Memory B cell (primary cell): Measurements from ENCODE around the gene RMI2.
A peak's percentile ranks its signal among the peaks of the same experiment; 100 is the strongest.

Experiments
- ATAC-seq: fragments of 150-1000 bp; cut with Tn5 transposase; 2 replicates; pipeline ENCODE4 v1.10.0; 2021; ENCODE audit warnings: low read depth, mild to moderate bottlenecking, moderate library complexity
- DNase-seq, 2 donors: peaks; one replicate each; pipeline ENCODE4 v3.0.0; 2022; ENCODE audit warnings: low spot score in 2 of 2
- H3K27ac Mint-ChIP-seq: one replicate; pipeline ENCODE4 v1.8.0; 2022; ENCODE audit warnings: mild to moderate bottlenecking, moderate library complexity, mixed read lengths
- H3K27me3 Mint-ChIP-seq: one replicate; pipeline ENCODE4 v1.8.0; 2022; ENCODE audit warnings: mixed read lengths
- H3K36me3 Mint-ChIP-seq: one replicate; pipeline ENCODE4 v1.8.0; 2022; ENCODE audit warnings: mild to moderate bottlenecking, mixed read lengths
- H3K4me1 Mint-ChIP-seq: one replicate; pipeline ENCODE4 v1.8.0; 2022; ENCODE audit warnings: mixed read lengths
- H3K4me3 Mint-ChIP-seq: one replicate; pipeline ENCODE4 v1.8.0; 2022; ENCODE audit warnings: mild to moderate bottlenecking, moderate library complexity, mixed read lengths
- H3K9me3 Mint-ChIP-seq: one replicate; pipeline ENCODE4 v1.8.0; 2022; ENCODE audit warnings: mixed read lengths

The RMI2 gene

DNA sequence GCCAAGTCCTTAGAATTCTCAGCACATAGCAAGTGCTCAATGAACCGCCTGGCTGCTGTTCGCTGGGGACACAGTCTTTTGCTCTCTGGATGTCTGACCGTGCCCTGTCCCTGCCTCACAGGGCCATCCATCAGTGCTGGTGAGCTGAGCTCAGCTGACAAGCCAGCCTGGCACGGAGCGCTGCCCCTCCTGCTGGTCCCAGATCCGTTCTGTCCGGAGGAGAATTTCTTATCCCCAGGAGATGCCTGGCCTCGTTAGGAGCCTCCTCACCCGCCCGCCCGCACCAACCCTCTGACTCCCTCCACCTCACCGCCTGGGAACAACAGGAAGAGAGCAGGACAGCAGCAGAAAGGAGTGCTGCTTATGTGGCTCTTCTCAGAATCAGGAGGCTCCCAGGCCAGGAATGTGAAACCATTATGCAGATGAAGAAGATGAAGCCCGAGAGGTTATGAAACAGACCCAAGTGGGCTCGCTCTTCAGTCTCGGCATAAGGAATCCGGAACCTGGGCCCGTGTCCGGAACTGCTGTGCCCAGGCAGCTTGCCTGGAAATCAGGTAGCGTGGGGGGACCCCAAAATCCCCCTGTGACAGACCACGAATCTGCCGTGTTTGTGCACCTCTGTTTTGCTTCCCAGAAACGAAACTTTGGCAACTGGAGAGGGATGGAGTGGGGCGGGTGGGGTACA is 28.8 kb upstream of the RMI2 start:
- ATAC-seq = no peak
- H3K36me3 Mint-ChIP-seq = no peaks in the 10 kb centered on the region
- H3K27ac Mint-ChIP-seq = no peak overlapping the region
- H3K9me3 Mint-ChIP-seq = peaks cover 4% of the 10 kb centered on the region
- peaks cover 23% of the 10 kb centered on the region for H3K4me1 Mint-ChIP-seq
- H3K4me3 Mint-ChIP-seq = no peak overlapping the region
- DNase-seq = no peak
- no peaks in the 10 kb centered on the region for H3K27me3 Mint-ChIP-seq

DNA sequence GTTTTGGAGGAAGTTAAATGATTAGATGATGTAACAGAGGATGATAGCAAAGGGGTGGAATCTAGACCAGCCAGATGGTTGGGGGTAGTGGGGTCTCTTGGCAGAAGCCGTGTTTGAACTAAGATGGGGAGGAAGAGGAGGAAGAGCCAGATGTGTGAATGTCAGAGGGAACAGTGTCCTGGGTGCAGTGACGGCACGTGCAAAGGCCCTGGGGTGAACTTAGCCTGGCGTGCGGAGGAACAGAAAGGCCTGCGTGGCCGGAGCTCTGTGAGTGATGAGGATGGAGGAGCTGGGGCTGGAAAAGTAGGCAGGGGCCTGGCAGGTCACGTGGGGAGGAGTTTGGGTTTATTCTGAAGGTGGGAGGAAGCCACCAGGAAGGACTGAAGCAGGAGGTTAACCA is 26.4 kb upstream of the RMI2 start:
- H3K4me1 Mint-ChIP-seq = peaks cover 9% of the 10 kb centered on the region
- DNase-seq (no peak), ATAC-seq (no peak)
- H3K36me3 Mint-ChIP-seq = no peaks in the 10 kb centered on the region
- H3K27me3 Mint-ChIP-seq = no peaks in the 10 kb centered on the region
- no peak overlapping the region for H3K4me3 Mint-ChIP-seq
- no peak overlapping the region for H3K27ac Mint-ChIP-seq
- H3K9me3 Mint-ChIP-seq = peaks cover 4% of the 10 kb centered on the region

DNA sequence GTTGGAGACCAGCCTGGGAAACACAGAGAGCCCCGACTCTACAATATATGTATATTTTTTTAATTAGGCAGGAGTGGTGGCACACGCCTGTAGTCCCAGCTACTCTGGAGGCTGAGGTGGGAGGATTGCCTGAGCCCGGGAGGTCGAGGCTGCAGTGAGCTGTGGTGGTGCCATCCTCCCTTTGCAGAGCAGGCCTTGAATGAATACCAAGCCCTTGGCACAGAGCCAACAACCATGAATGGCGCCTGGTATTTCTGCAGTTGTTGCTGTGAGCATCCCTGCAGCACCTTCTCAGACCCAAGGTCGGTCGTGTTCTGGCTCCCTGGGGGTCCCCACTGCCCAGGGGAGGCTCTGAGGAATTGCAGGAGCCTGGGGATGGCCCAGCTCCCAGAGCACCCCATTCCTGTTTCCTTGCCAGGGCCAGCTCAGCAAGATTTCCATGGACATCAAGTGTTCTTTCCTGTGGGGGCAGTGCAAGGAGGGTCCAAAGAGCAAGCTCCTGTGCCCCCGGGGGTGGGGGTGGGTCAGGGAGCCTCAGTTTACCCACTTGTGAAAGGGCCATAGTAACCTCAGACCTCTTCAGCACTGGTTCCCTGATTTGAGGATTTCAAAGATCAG is 25.6 kb upstream of the RMI2 start:
- H3K36me3 Mint-ChIP-seq = no peaks in the 10 kb centered on the region
- peaks cover 7% of the 10 kb centered on the region for H3K4me1 Mint-ChIP-seq
- ATAC-seq (no peak), DNase-seq (no peak)
- no peak overlapping the region for H3K27ac Mint-ChIP-seq
- no peaks in the 10 kb centered on the region for H3K27me3 Mint-ChIP-seq
- peaks cover 4% of the 10 kb centered on the region for H3K9me3 Mint-ChIP-seq
- H3K4me3 Mint-ChIP-seq = no peak overlapping the region

DNA sequence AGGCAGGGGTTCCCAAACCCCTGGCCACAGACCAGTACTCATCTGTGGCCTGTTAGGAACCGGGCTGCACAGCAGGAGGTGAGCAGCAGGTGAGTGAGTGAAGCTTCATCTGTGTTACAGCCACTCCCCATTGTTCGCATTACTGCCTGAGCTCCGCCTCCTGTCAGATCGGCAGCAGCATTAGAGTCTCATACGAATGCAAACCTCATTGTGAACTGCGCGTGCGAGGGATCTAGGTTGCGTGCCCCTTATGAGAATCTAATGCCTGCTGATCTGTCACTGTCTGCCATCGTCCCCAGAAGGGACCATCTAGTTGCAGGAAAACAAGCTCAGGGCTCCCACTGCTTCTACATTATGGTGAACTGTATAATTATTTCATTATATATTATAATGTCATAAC is 25.1 kb upstream of the RMI2 start:
- no peak for DNase-seq
- H3K4me3 Mint-ChIP-seq = no peak overlapping the region
- H3K27me3 Mint-ChIP-seq = no peaks in the 10 kb centered on the region
- no peaks in the 10 kb centered on the region for H3K36me3 Mint-ChIP-seq
- no peak overlapping the region for H3K27ac Mint-ChIP-seq
- H3K4me1 Mint-ChIP-seq = peaks cover 12% of the 10 kb centered on the region
- H3K9me3 Mint-ChIP-seq = peaks cover 4% of the 10 kb centered on the region
- ATAC-seq = no peak

DNA sequence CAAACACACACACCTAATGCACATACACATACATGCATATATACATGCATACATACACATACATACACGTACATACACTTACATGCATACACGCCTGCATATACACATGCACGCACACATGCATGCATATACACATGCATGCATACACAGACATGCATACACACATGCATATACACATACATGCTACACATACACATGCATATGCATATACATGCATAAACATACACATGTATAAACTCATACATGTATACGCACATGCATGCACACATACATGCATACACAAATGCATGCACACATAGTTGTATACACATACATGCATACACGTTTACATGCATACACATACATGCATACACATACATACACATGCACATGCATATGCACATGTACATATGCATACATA is 23.6 kb upstream of the RMI2 start:
- Mint-ChIP-seq H3K27me3 (no peaks in the 10 kb centered on the region), H3K9me3 (peaks cover 4% of the 10 kb centered on the region), H3K4me1 (peaks cover 19% of the 10 kb centered on the region), H3K27ac (no peak overlapping the region), H3K36me3 (no peaks in the 10 kb centered on the region), H3K4me3 (no peak overlapping the region)
- DNase-seq (no peak), ATAC-seq (no peak)

DNA sequence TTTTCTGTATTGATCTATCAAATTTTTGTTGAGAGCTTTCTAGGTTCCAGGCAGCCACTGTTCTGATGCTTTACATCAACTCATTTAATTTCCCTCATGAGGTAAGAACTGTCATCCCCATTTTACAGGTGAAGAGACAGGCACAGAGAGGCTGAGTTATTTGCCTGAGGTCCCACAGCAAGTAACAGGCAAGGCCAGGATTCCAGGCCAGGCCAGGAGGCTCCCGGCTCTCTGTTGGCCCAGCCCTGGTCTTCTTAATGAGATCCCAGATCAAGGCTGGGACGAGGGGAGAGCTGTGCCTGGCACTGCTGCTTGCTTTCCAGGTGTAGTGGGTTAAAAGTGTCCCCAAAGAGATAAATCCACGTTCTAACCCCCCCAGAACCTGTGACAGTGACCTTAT is 22.4 kb upstream of the RMI2 start:
- no peak for ATAC-seq
- no peaks in the 10 kb centered on the region for H3K27me3 Mint-ChIP-seq
- H3K27ac Mint-ChIP-seq = peak overlapping the region; percentile 7
- H3K4me3 Mint-ChIP-seq = no peak overlapping the region
- no peaks in the 10 kb centered on the region for H3K36me3 Mint-ChIP-seq
- peaks cover 4% of the 10 kb centered on the region for H3K9me3 Mint-ChIP-seq
- peaks cover 29% of the 10 kb centered on the region for H3K4me1 Mint-ChIP-seq
- no peak for DNase-seq

DNA sequence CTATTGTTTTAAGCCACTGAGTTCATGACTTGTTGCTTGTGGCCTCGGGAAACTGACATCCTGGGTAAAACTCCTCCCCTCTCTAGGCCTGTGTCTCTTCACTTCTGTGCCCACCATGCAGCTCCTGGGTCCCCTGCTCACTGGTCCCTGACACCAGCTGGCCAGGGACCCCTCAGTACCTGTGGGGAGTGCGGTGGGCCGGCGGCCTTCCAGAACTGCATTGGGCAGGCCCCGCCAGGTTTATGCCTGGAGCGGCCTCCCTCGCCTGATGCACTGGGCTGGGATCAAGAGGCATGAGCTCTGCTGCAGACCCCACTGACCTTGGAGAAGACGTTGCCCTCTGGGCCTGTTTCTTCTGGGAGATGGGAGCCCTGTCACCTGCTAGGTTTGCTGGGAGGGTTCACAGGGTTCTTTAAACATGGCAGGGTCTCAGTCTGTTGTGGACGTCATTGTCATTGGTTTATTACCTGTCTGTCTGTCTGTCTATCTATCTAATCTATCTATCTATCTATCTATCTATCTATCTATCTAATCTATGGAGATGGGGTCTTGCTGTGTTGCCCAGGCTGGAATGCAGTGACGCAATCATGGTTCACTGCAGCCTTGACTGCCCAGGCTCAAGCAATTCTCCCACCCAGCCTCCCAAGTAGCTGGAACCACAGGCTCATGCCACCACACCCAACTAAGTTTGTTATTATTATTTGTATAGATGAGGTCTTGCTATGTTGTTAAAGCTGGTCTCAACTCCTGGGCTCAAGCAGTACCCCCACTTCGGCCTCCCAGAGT is 21.5 kb upstream of the RMI2 start:
- peaks cover 1% of the 10 kb centered on the region for H3K9me3 Mint-ChIP-seq
- H3K27ac Mint-ChIP-seq = no peak overlapping the region
- ATAC-seq (no peak), DNase-seq (no peak)
- H3K4me1 Mint-ChIP-seq = peaks cover 35% of the 10 kb centered on the region
- no peaks in the 10 kb centered on the region for H3K27me3 Mint-ChIP-seq
- no peak overlapping the region for H3K4me3 Mint-ChIP-seq
- H3K36me3 Mint-ChIP-seq = no peaks in the 10 kb centered on the region

DNA sequence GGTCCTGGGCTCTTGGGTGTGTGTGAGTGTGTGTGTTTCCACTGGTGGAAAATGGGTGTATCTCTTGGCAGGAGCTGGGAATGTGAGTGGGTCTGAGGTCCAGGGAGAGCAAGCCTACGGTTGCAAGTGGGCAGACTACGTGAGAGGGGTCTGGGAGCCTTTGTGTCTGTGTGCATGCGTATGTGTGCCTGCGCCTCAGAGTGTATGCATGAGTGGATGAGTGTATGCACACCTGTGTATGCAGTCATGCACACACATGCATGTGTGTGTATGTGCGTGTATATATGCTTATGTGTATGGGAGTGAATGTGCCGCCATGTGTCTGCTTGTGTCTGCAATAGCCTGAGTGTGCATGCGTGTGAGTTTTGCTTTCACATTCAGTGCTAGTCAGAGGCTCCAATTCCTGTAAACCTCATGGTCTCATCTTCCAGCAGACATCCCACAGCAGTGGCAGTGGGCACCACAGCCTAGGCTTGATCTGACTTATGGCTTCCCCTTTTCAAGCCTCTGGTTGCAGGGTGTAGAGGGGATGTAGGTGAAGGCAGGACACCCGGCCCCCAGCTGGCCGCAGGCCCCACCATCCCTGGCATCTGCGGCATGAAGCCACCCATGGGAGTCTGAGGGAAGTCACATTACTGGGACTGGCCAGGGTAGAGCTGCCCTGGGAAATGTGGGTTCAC is 19.7 kb upstream of the RMI2 start:
- ATAC-seq = peak; percentile 4
- Mint-ChIP-seq H3K4me1 (peaks cover 44% of the 10 kb centered on the region), H3K27me3 (no peaks in the 10 kb centered on the region), H3K36me3 (no peaks in the 10 kb centered on the region), H3K27ac (no peak overlapping the region), H3K4me3 (peak overlapping the region; percentile 31), H3K9me3 (no peaks in the 10 kb centered on the region)
- no peak for DNase-seq

DNA sequence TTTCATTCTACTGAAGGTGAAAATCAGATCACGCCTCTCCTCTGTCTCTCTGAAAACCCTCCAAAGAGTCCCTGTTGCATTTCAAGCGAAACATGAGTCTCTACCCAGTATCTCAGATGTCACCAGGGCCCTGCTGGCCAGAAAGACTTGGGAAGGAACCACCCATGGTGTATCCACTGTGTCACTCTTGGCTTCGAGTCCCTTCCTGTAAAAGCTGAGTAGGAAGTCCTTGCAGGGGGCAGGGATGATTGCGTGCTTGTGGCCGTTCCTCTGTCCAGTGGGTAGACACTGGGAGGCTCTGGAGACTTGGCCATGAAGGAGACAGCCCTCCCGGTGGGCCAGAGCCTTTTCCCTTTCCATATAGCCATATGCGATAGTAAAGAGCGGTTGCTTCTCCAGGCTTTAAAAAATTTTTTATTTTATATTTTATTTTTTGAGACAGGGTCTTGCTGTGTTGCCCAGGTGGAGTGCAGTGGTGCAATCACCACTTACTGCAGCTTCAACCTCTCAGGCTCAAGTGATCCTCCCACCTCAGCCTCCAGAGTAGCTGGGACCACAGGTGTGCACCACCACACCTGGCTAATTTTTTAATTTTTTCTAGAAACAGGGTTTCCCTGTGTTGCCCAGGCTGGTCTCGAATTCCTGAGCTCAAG is 19.0 kb upstream of the RMI2 start:
- DNase-seq = no peak
- no peaks in the 10 kb centered on the region for H3K27me3 Mint-ChIP-seq
- H3K4me1 Mint-ChIP-seq = peaks cover 49% of the 10 kb centered on the region
- H3K4me3 Mint-ChIP-seq = no peak overlapping the region
- H3K9me3 Mint-ChIP-seq = no peaks in the 10 kb centered on the region
- H3K27ac Mint-ChIP-seq = peak overlapping the region; percentile 93
- no peaks in the 10 kb centered on the region for H3K36me3 Mint-ChIP-seq
- no peak for ATAC-seq

DNA sequence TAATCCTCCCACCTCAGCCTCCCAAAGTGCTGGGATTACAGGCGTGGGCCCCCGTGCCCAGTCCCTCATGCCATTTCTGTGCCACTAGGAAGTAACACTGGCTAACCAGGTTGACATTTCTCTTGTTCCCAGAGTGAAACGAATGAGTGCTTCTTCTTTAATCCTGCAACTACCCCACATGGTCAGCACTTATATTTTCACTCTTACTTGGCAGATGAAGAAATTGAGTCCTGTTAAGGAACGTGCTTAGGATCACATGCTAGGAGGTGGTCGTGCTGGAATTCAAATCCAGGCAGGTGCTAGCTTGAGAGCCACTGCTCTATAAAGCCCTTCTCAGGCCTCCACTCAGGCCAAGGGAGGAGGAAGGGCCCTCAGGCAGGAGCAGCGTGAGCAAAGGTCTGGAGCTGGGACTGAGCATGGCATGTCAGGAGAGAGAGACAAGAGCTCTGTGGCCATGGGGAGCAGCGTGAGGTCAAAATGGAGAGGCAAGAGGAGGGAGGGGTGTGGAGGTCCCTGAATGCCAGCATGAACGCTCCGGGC is 18.5 kb upstream of the RMI2 start:
- DNase-seq (no peak), ATAC-seq (no peak)
- Mint-ChIP-seq H3K27me3 (no peaks in the 10 kb centered on the region), H3K36me3 (no peaks in the 10 kb centered on the region), H3K9me3 (no peaks in the 10 kb centered on the region), H3K4me3 (peak overlapping the region; percentile 28), H3K4me1 (peaks cover 49% of the 10 kb centered on the region), H3K27ac (peak overlapping the region; percentile 93)

DNA sequence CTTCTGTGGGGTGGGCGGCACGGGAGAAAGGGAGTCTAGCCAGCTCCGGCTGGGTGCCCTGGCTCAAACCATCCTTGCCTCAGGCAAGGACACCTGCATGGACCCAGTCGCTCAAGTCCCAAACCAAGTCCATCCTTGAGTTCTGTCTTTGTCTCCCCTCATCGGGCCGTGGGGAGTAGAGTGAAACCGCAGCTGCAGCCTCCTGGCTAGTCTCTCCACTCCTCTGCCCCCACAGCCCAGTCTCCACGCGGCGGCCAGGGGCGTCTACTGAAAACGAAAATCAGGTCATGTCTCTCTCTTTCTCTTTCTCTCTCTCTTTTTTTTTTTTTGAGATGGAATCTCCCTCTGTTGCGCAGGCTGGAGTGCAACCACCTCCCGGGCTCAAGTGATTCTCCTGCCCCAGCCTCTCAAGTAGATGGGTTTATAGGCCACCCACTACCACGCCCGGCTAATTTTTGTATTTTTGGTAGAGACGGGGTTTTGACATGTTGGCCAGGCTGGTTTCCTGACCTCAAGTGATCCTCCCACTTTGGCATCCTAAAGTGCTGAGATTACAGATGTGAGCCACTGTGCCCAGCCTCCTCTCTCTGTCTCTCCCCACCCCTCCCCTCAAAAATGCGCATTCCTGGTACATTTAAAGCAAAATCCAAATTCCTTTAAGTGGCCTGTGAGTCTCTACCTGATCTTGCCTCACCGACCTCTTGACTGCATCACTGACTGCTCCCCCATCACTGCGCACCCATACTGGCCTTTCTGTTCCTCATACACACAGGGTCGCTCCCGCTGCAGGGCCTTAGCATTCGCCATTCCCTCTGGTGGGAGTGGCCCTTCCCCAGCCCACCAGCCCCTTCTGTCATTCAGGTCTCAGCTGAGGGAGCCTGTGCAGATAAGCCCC is 17.7 kb upstream of the RMI2 start:
- H3K27ac Mint-ChIP-seq = peak overlapping the region; percentile 93
- no peaks in the 10 kb centered on the region for H3K27me3 Mint-ChIP-seq
- ATAC-seq (peak; percentile 46), DNase-seq (peak in 1 of 2 donors; percentile 36)
- H3K9me3 Mint-ChIP-seq = no peaks in the 10 kb centered on the region
- peaks cover 49% of the 10 kb centered on the region for H3K4me1 Mint-ChIP-seq
- peak overlapping the region; percentile 83 for H3K4me3 Mint-ChIP-seq
- no peaks in the 10 kb centered on the region for H3K36me3 Mint-ChIP-seq

DNA sequence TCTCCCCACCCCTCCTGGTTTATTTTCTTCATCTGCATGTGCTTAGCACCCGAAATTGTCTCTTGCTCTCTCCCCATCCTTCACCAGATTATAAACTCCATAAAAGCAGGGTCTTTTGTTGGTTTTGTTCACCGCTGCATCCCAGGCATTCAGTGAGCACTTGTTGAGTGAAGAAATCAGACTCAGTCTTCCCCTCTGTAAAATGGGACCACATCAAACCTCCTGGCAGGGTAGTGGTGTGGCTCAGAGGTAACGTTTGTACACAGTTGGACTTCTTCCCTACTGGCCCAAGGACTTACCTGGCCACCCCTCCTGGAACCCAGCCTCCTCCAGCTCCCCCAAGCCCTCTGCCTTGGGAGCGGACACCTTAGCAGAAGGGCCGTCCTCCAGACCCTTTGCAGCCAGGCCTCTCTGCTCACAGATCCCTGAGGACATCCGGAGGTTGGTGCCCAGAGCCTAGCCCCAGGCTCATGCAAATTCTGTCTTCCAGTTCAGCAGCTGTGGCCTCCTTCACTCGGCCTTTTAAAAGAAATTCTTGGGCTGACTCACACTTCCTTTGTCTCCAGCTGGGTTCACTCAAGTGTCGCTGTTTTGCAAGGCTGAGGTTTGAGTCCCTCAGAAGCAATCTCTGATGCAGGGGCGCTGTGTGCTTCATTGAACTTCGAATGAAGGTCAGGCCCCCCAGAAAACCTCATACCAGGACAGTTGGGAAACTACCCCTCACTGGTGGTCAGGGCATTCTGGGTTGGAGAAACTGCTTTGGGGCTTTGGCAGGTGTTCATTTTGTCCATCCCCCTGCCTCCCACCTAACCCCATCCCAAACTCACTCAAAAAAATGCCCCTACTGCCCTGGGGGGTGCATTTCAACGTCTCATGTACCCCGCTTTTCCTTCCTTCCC is 16.8 kb upstream of the RMI2 start:
- ATAC-seq = peak; percentile 76
- Mint-ChIP-seq H3K36me3 (no peaks in the 10 kb centered on the region), H3K4me1 (peaks cover 49% of the 10 kb centered on the region), H3K4me3 (peak overlapping the region; percentile 83), H3K9me3 (no peaks in the 10 kb centered on the region), H3K27me3 (no peaks in the 10 kb centered on the region), H3K27ac (peak overlapping the region; percentile 93)
- peak; percentile 51 to 70 for DNase-seq
